Panc1 (cell line): ENCODE data around the gene NXPH3.

Experiments used
- POLR2AphosphoS5 ChIP-seq: IDR thresholded peaks from 2 replicates; pipeline ENCODE4 v1.6.1; 2012; ENCODE audit warnings: mild to moderate bottlenecking, low read depth, low read length, moderate library complexity
- TF ChIP-seq, protein P1 (sequence below): fragments of 450-650 bp; IDR thresholded peaks from 2 replicates; pipeline ENCODE4 v1.5.1; 2017; ENCODE audit warnings: mild to moderate bottlenecking
- TF ChIP-seq, protein P2 (sequence below), 2 experiments: IDR thresholded peaks; 2 replicates each; pipeline ENCODE4 v1.6.1; 2011 to 2012; ENCODE audit warnings: low read depth in 2 of 2, control low read depth in 1 of 2, low read length in 1 of 2, mild to moderate bottlenecking in 1 of 2, moderate library complexity in 1 of 2; ENCODE audit not compliant: insufficient read depth in 1 of 2

DNA sequence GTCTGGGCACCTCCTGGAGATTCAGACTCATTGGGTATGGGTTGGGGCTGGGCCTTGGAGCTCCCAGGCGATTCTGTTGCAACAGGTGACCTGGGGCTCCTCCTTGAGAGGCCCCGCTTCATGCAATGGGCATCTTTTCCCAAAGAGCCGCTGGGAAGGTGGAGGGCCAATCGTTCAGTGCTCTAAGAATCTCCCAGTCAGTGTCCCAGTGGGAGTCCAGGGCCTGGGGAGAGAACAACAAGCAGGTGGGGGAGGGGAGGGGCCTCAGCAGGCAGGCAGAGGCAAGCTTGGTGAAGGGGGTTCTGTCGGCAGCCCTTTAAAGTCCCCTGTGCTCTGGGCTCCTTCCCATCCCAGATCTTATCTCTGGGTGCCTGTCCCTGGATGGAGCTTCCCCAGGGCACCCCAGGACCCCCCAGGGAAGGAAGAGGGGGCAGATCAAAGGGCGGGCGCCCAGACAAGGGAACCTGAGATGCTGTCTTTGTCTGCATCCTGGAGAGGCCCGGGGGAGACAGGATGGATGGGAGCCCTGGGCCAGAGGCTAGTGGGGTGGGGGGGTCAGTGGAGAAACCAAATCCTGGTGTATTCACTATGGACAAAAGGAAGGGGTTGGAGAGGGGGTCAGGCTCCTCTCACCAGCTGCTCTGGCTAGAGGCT lies 30.5 kb upstream of the NXPH3 start:
- TF ChIP-seq, protein P1, sequence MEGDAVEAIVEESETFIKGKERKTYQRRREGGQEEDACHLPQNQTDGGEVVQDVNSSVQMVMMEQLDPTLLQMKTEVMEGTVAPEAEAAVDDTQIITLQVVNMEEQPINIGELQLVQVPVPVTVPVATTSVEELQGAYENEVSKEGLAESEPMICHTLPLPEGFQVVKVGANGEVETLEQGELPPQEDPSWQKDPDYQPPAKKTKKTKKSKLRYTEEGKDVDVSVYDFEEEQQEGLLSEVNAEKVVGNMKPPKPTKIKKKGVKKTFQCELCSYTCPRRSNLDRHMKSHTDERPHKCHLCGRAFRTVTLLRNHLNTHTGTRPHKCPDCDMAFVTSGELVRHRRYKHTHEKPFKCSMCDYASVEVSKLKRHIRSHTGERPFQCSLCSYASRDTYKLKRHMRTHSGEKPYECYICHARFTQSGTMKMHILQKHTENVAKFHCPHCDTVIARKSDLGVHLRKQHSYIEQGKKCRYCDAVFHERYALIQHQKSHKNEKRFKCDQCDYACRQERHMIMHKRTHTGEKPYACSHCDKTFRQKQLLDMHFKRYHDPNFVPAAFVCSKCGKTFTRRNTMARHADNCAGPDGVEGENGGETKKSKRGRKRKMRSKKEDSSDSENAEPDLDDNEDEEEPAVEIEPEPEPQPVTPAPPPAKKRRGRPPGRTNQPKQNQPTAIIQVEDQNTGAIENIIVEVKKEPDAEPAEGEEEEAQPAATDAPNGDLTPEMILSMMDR = no peak
- no peak for TF ChIP-seq POLR2AphosphoS5
- TF ChIP-seq, protein P2, sequence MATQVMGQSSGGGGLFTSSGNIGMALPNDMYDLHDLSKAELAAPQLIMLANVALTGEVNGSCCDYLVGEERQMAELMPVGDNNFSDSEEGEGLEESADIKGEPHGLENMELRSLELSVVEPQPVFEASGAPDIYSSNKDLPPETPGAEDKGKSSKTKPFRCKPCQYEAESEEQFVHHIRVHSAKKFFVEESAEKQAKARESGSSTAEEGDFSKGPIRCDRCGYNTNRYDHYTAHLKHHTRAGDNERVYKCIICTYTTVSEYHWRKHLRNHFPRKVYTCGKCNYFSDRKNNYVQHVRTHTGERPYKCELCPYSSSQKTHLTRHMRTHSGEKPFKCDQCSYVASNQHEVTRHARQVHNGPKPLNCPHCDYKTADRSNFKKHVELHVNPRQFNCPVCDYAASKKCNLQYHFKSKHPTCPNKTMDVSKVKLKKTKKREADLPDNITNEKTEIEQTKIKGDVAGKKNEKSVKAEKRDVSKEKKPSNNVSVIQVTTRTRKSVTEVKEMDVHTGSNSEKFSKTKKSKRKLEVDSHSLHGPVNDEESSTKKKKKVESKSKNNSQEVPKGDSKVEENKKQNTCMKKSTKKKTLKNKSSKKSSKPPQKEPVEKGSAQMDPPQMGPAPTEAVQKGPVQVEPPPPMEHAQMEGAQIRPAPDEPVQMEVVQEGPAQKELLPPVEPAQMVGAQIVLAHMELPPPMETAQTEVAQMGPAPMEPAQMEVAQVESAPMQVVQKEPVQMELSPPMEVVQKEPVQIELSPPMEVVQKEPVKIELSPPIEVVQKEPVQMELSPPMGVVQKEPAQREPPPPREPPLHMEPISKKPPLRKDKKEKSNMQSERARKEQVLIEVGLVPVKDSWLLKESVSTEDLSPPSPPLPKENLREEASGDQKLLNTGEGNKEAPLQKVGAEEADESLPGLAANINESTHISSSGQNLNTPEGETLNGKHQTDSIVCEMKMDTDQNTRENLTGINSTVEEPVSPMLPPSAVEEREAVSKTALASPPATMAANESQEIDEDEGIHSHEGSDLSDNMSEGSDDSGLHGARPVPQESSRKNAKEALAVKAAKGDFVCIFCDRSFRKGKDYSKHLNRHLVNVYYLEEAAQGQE (IDR thresholded peaks at IDR 0.05; ENCODE audit: insufficient read depth in 1 of 2, low read depth in 2 of 2, low read length in 1 of 2) = no peak
